HG03439 (cell line): ENCODE data around the gene ACAA1.

Source experiments
- ATAC-seq: cut with Tn5 transposase; IDR thresholded peaks from one replicate; pipeline ENCODE4 v1.9.1; 2021; ENCODE audit warnings: mild to moderate bottlenecking, moderate library complexity; ENCODE audit not compliant: unreplicated experiment

ACAA1 gene

GRCh38 chr3:38119821-38120692 lies 16.9 kb downstream of the ACAA1 start:
- ATAC-seq = no peak

- ATAC-seq = no peak
Observed at GRCh38 chr3:38119248-38119544, 17.7 kb downstream of the ACAA1 start.

- ATAC-seq = no peak
Observed at GRCh38 chr3:38118421-38119247, 18.3 kb downstream of the ACAA1 start.

GRCh38 chr3:38117748-38118420 lies 19.0 kb downstream of the ACAA1 start:
- ATAC-seq = no peak

- no peak for ATAC-seq
Observed at GRCh38 chr3:38117163-38117716, 19.7 kb downstream of the ACAA1 start.

GRCh38 chr3:38116471-38117162 lies 20.3 kb downstream of the ACAA1 start:
- ATAC-seq = no peak

- ATAC-seq = no peak
Observed at GRCh38 chr3:38115645-38116427, 21.1 kb downstream of the ACAA1 start.

- no peak for ATAC-seq
Observed at GRCh38 chr3:38114875-38115644, 21.9 kb downstream of the ACAA1 start.

- ATAC-seq = no peak
Observed at GRCh38 chr3:38114052-38114874, 22.7 kb downstream of the ACAA1 start.

GRCh38 chr3:38112378-38112761 lies 24.6 kb downstream of the ACAA1 start:
- ATAC-seq = no peak

GRCh38 chr3:38111696-38112377 lies 25.1 kb downstream of the ACAA1 start:
- no peak for ATAC-seq

GRCh38 chr3:38111201-38111600 lies 25.7 kb downstream of the ACAA1 start:
- no peak for ATAC-seq

- ATAC-seq = no peak
Observed at GRCh38 chr3:38110314-38111050, 26.4 kb downstream of the ACAA1 start.

GRCh38 chr3:38109580-38110313 lies 27.2 kb downstream of the ACAA1 start:
- no peak for ATAC-seq

GRCh38 chr3:38108649-38109579 lies 28.0 kb downstream of the ACAA1 start:
- no peak for ATAC-seq
